Measurements from ENCODE around the gene SIM1.

Gene SIM1, protein sequence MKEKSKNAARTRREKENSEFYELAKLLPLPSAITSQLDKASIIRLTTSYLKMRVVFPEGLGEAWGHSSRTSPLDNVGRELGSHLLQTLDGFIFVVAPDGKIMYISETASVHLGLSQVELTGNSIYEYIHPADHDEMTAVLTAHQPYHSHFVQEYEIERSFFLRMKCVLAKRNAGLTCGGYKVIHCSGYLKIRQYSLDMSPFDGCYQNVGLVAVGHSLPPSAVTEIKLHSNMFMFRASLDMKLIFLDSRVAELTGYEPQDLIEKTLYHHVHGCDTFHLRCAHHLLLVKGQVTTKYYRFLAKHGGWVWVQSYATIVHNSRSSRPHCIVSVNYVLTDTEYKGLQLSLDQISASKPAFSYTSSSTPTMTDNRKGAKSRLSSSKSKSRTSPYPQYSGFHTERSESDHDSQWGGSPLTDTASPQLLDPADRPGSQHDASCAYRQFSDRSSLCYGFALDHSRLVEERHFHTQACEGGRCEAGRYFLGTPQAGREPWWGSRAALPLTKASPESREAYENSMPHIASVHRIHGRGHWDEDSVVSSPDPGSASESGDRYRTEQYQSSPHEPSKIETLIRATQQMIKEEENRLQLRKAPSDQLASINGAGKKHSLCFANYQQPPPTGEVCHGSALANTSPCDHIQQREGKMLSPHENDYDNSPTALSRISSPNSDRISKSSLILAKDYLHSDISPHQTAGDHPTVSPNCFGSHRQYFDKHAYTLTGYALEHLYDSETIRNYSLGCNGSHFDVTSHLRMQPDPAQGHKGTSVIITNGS

DNA sequence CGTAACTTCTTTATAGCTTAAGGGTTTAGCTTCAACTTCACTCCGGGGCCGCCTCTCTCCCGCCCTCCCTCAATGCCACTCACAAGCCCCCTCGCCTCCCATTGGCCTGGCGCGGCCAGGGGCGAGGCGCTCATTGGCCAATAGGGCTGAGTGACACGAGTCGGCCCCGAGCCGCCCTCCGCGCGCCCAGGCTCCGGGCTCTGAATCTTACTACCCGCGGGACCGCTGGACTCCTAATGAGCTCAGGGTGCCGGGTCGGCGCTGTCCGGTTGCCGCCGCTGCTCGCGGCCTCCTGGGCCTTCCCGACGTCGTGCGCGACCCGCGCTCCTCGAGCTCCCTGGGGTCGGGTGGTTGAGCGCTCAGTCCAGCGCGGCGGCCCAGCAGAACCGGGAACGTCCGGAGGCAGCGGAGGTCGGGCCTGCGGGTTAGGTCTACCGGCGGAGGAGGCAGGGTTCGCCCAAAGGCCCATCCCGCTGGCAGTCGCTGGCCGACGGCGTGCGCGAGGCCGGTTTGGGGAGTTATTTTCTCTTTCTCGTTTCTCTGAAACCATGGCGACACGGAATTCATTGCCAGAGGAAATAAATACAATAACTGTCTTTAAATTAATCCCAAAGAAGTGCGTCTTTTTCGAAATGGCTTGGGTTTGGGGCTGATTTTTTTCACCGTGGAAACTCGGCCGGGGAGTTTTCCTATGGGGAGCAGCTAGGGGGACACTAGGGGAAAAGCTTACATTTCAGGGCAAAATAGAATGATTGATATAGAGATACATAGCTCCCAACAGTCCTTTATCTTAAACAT lies at the start of gene SIM1:
TSS of gene SIM1 (minus strand) at position 19 of the 798 bp plus-strand sequence. CDS start 1,453 bp downstream, outside the sequence.
- peak; percentile 58 for DNase-seq

DNA sequence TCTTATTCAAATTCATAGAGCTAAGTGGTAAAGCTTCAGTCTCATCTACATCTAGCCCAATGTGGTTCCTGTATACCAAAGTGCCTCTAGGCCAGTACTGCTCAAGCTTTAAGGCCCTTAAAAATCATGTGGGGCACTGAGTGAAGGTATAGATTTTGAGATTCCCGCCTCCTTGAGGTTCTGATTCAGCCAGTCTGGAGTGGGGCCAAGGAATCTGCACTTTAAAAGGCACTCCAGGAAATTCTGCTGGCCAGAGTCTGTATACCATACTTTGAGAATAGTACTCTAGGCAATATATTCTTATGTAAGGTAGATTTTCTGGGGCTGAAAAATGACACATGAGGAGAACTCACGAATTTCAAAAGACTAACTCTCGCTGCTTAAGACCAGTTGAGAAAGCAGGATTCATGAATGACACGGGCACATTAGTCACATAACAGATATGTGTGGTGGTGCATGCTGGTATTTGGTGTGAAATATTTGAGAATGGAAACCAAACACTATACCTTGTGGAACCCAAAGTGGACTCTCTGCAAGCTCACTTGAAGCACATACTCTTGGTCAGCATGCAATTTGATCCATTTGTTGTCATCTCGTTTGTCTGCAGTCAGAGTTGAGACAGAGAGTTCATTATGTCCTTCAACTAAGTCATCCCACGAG lies 47.6 kb upstream of the SIM1 start:
- no peak for DNase-seq

DNA sequence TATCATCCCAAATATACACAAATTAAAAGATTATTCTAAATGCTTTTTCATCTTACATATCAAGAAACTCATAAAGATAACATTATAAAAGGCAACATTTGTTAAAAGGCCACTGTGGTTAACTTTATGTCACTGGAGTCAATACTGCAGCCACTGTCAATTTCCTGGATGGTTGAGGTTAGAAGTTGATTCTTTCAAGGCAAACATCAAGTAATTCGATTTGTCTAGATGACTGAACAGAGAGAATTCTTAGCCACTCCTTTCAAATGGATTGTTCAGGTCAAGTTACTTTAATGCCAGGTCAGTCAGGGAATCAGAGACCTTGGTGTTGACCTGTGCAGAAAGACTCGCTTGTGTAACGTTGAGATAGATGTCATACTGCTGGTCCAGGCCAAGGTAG lies 44.4 kb upstream of the SIM1 start:
- DNase-seq, result no peak

DNA sequence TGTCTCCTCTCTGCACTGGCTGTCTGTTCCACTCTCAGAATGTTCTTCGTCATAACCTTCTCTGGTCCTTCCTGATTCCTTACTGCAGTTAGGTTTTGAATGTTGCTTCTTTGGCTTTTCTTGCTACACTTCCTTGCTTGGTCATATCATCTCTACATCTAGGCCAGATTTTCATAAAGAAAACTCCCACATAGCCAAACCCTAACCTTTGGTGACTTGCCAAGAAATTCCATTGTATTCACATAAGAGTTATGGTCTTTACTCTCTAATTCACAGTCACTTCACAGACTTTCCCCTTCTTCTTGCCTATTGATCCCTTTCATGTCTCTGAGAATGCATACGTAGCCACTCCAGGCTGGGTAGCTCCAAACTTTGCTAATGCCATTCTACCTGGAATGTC lies 41.9 kb upstream of the SIM1 start:
- DNase-seq, result no peak

DNA sequence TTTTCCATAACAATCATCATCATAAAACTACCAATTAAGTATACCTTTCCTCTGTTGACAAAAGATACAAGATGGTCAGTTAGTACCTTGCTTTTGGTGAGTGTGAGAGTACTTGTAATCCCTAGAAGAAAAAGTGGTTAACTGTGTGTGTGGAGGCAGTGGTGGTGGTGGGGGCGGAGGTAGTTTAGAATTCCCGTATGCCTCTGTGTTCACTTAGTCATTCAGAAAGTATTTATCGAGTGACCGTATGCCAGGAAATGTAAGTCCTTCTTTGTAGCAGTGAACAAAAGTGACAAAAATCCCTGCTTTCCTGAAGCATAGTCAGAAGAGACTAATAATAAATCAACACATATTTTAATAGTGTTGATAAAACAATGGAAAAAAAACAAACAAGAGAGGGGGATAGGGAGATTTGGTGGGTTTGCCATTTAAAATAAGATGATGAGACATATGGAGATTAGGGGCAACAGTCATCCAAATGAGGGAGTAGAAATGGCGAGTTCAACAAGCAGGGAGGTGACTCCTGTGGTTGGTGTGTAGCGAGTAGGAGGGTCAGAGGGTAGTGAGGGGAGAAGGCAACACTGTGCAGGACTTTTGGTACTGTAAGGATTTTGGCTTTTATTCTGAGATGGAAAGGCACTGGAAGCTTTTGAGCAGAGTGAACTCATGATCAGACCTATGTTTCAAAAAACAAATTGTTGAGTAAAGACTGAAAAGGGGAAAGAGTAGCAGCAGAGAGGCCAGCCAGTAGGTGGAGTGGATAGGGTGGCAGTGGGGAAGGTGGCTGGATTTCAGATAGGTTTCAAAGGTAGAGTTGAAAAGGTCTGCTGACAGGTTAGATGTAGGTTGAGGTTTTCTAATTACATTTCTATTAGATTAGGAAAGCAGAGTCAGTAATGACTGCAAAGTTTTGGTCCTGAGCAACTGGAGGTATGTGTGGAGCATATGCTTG lies 40.3 kb upstream of the SIM1 start:
- DNase-seq, result no peak

DNA sequence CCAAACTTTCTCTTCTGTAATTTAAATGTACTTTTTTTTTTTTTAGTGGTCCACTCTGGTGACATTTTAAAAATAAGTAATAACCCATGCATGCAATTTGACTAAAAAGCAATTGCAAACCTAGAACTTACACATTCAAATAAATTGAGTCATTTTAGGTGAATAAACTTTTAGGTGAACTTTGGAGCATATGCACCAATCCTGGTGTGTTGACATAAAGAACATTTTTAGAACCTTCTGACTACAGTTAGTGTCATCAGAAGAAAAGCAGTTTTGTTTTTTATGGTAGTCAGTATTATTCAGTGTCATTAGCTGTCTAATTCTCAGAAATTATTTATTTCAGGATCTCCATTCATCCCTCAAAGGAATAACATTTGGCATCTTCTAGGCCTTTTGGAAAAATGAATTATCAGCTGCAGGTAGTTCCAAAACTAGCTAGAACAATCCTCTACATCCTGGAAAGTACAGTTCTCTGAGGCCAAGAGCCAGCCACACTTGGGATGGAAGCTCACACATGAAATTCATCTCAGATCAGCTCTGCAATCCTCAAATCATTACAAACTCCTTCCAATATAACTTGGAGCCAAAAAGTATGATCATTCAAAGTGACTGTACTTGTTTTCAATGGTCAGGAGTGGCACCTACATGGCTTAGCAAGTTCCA lies 38.5 kb upstream of the SIM1 start:
- no peak for DNase-seq

DNA sequence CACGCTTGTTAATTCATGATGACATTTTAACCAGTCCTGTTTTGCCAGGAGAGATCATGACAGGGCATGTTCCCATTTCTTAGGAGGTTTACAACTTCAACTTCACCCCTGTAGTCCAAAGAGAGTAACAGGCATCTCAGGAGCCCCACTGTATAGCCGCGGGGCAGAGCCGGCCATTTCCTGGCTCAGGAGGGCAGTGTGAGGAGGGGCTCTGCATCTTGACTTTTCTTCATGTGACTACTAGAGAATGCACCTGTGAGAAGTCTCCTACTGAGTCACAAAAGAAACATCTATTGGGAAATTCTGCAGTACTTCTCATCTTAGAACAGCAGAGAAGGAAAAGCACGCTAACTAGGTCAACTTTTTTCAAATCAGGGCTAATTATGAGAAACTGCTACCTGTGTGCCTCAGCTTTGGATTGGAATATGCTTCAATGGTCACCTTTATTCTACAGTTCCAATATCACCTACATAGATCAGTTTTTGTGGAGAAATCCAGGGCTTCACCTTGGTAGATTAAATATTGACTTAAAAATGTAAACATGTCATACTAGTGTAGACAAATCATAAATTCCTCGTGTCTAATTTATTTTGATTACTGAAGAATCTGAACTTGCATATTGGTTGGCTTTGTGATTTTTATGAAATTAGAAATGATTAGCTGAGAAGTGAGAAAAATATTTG lies 28.6 kb upstream of the SIM1 start:
- DNase-seq, result no peak

DNA sequence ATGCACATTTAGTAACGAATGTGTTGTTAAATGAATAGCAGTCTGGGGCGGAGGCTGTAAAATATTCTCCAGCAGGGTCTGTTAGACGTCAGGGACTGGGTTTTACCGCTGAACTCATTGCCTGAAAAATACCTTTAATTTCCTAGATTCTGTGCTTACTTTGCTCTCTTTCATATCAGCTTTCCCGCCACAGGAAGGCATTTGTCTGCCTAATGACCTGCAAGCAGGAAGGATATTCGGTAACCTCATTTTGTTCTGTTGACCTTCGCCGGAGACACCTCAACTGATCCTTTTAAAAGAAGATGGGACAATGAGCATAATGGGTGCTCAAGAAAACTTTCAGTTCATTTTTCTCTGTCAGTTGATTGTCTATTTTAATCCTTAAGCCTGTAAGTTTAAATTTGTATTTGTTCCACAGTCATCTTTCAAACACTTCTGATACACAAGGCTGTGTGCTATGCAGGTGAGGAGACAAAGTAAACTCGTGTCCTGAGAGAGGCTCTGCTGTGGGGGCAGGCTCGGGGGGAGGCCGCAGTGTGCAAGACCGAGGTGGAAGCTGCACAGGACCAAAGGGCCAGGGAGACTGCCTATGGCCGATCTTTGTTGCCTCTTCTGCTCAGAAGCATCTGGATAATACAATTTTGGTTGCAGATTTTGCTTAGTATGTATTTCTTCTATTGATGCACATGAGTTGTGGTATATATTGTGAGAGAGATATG lies 27.4 kb upstream of the SIM1 start:
- DNase-seq, result no peak

DNA sequence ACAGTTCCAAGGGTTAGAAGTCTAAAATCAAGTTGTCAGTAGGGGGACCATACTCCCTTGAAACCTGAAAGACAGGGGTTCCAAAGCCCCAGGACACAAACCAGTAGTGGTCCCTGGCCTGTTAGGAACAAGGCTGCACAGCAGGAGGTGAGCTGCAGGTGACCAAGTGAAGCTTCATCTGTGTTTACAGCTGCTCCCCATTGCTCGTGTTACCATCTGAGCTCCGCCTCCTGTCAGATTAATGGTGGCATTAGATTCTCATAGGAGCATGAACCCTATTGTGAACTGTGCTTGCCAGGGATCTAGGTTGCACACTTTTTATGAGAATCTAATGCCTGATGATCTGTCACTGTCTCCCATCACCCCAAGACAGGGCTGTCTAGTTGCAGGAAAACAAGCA lies 25.3 kb upstream of the SIM1 start:
- DNase-seq, result no peak

DNA sequence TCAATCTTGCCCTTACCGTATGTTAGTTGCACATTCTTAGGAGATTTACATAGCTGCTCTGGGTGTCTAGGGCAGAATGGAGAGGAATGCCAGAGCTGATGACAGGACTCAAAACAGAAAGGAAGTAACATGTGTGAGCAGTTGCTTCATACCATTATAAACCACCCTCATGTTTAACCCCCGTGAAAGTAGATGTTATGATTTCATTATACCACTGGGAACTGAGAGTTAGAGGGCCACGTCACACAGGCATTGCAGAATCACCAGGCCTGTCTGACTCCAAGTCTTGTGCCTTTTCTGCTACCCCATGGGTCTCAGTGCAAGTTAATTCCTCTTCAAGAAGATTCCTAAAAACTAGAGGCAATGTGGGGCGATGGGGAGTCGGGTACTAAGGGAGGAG lies 23.5 kb upstream of the SIM1 start:
- DNase-seq, result no peak

DNA sequence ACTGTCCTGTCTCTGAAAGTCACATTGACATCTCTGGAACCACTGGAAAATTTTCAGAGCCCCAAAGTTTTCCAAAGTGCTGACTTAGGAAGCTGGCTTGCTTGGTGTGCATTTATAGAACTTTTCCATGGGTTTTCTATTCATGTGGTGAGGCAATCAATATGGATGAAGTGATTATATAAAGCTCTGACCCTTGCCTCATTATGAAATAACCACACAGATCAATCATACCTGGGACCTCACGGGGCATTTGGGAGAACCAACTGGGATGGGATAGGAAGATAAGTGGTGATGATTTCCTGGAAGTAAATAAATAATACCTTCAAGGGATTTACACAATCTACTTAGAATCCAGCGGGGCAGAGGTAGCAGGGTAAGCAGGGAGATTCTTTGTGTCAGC lies 22.9 kb upstream of the SIM1 start:
- no peak for DNase-seq

DNA sequence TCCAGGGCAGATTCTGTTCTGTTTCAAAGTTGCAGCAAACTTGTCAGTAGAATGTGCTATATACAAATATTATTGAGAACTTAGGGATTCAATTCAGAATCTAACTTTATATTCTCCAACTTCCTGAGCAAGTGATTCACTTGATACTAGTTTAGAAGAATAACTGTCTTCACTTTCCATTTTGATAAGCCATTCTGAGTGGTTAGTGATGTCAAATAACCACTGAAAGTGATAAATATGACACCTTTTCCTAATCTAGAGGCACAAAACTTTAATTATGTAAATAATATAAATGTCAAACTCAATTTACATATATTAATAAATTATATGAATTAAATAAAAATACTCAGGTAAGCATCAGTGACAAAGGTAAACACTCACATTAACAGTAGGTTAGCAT lies 20.5 kb upstream of the SIM1 start:
- no peak for DNase-seq

DNA sequence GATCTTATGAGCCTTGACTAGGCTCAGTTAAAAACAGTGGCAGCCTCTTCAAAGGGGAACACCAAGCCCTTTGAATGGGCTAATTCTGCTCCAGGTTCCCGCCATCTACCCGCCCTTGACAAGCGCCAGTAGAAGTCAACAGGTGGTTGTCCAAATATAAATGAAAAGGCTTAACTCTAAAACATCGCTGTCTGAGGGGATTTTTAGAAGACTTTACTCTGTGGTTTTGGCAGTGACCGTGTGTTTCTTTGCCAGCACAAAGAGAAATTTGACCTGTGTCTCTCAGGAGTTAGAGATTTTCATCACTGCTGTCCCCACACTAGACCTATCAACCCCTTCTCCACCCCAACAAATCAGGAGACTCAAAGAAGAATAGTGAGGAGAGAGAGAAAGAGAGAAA lies 19.8 kb upstream of the SIM1 start:
- no peak for DNase-seq

DNA sequence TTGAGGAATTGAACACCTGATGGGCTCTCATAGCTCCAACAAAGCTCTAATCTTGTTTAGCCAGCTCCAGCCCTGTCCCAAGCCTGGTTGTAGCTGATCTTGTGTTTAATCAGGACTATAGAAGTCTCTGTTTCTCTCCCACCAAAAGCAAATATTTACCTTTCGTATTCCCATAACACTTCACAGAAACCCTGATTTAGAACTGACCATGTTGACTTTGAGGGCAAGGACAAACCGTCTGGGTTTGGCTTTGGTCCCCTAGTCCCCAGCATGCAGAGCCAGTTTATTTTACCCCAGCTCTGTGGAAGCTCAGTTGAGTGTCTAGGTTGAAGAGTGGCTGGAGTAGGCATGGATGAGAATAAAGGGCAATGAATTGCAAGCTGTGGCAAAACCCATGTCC lies 18.0 kb upstream of the SIM1 start:
- DNase-seq, result no peak

DNA sequence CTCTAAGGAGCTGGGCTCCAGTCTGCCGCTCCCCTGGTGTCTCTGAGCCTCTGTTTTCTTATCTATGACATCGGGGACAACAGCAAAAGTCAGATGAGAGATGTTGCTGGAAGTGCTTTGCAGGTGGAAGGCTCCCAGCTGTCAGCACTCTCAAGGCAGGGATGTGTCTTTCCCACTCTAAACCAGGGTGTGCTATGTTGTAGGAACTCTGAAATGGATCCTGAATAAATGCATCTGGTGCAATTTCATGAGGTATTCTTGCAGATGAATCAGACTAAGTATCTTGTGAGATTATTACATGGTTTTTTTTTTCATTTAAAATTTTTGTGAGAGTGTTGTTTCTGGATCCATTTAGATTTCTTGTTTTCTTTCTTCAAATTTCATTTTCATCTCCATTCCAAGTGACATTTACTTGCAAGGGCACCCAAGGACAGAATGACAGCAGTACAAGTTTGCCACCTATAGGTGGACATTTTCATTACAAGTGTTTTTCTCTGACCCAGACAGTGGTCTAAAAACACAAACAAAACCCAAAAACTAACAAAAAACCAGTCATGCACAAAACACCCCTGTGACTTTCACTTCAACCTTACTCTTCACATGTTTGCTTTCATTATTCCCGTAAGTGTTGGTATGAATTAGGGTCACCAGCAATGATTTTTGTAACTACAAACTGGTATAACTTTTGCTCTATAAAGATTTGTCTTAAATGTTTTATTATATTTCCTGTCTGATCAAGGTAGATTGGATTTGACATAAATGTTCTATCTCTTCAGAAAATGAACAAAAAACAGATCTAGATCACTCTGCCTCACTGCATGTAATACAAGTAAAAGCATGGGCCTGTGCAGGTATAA lies 14.7 kb upstream of the SIM1 start:
- DNase-seq, result no peak

DNA sequence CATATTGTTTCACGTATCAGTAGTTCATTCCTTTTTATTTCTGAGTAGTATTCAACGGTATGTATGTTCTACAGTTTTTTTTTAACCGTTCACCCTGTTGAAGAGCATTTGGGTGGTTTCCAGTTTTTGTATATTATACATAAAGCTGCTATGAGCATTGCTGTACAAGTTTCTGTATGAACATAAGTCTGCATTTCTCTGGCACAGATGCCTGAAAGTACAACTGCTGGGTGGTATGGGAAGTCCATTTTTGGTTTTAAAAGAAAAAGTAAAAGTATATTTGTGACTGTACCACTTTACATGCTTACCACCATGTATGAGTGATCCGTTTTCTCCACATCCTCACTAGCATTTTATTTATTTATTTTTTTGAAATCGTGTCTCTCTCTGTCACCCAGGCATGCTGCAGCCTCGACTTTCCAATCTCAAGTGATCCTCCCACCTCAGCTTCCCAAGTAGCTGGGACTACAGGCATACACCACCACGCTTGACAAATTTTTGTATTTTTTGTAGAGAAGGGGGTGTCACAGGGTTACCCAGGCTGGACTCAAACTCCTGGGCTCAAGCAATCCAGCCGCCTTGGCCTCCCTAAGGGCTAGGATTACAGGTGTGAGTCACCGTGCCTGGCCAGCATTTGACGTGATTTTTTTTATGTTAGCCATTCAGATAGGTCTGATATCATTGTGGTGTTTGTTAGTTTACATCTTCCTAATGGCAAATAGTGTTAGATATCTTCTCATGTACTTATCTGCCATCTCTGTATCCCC lies 11.0 kb upstream of the SIM1 start:
- DNase-seq, result no peak

DNA sequence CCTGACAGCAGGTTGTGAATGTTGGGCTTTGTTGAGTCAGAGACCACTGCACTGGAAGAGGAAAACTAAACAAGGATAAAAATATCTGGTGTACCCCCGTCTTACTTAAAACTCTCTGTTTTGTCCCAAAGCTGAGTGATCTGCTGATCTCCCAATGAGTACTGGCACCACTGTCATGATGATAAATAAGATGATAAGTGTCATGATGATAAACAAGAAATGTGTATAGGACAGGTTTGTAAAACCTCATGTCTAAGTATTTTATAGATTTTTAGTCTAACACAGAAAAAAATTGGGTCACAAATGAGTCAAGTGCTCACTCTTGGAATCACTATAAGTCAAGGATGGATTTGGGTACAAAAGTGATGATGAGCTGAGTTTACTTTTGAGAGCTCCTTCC lies 8.5 kb upstream of the SIM1 start:
- no peak for DNase-seq

DNA sequence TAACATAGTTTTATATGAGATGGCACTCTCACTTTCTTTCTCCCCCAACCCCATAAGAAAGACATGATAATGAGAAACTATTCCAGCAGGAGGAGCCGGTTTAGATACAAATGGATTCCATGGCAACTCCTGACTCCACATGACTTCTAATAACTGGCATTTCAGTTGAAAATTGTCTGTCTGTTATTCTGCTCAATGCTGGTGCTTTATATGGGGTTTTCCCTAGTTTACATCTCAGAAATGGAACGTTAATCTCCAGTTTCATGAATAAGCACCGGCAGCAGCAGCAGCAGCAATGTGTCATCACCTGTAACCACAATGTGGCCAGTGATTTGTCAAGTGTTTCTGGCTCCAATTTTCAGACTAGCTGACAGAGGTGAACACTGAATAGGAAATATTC lies 8.0 kb upstream of the SIM1 start:
- DNase-seq, result no peak
